ENCODE results near the gene LYSMD4. TPM values are rescaled to one million over a fixed set of nuclear protein-coding genes. Genes with fewer than 3 reads are reported as not detected.
A peak's percentile ranks its signal among the peaks of the same experiment; 100 is the strongest.

Gene LYSMD4
- total and polyA plus RNA-seq, 2 of the 13 experiments (the other 11 are each of a cell fraction or from before 2014, with no cell fraction given) = 7.4 to 8.5 TPM

- TF ChIP-seq ZFX (CRISPR knock-in tag; IDR thresholded peaks at IDR 0.05; ENCODE audit: low read depth) = no peak
- no peak for TF ChIP-seq PCBP2 (optimal IDR thresholded peaks at IDR 0.05; ENCODE audit: low read depth, low read length, poor library complexity, severe bottlenecking)
- TF ChIP-seq TCF12 (IDR thresholded peaks at IDR 0.05) = no peak
- no peak for TF ChIP-seq TCF12 (CRISPR knock-in tag; IDR thresholded peaks at IDR 0.05)
Measured at GRCh38 chr15:99777144-99777543, 43.9 kb upstream of the LYSMD4 start (continued).

GRCh38 chr15:99764522-99764921 is 31.3 kb upstream of the LYSMD4 start:
- FAIRE-seq (no peak), ATAC-seq (no peak), DNase-seq (ENCODE audit: low spot score) (peak; percentile 30)
- no TSS peak for BruUV-seq (replicated peaks)
- Histone ChIP-seq H3K27me3 (ENCODE audit: control insufficient read depth in 1 of 2, insufficient read depth in 2 of 2, low read length in 2 of 2) (no peaks in the 10 kb centered on the region), H3K27ac (ENCODE audit: extremely low read length, insufficient read depth, low read length) (no peak overlapping the region), H3K4me1 (ENCODE audit: insufficient read depth, low read length) (peaks cover 26% of the 10 kb centered on the region), H2AFZ (ENCODE audit: low read length) (no peak overlapping the region), H3K4me2 (ENCODE audit: low read depth, low read length) (no peak overlapping the region), H3K36me3 (replicated peaks in 1 of 2; ENCODE audit: control insufficient read depth in 1 of 2, insufficient read depth in 2 of 2, low read length in 2 of 2) (no peaks in the 10 kb centered on the region), H3K9me3 (ENCODE audit: low read length) (no peaks in the 10 kb centered on the region), H3K4me3 (replicated peaks in 1 of 3; ENCODE audit: insufficient read depth in 1 of 3, low read depth in 2 of 3, low read length in 3 of 3) (no peak overlapping the region), H3K9ac (ENCODE audit: insufficient read depth, low read depth, low read length) (no peak overlapping the region), H4K20me1 (ENCODE audit: insufficient read depth, low read length) (no peaks in the 10 kb centered on the region), H3K79me2 (ENCODE audit: insufficient read depth, low read length) (no peaks in the 10 kb centered on the region)
- 54% methylated on average over 3 of the region's 3 CpGs for WGBS (ENCODE audit: low lambda C conversion rate)
- POLR2A ChIA-PET = no interaction called here
- TF ChIP-seq SMAD1 (CRISPR knock-in tag; IDR thresholded peaks at IDR 0.05; ENCODE audit: borderline replicate concordance, low read depth) (no peak), TFDP1 (CRISPR knock-in tag; IDR thresholded peaks at IDR 0.05; ENCODE audit: borderline replicate concordance) (no peak), SOX13 (IDR thresholded peaks at IDR 0.05) (no peak; the same call in 1 of the 2 replicates), SOX13 (CRISPR knock-in tag; conservative IDR thresholded peaks at IDR 0.05 in 1 of 2, IDR thresholded peaks at IDR 0.05 in 1 of 2) (peak in 1 of 2 experiments; percentile 85; a peak in 2 of 4 replicates), CSRNP2 (CRISPR knock-in tag; conservative IDR thresholded peaks at IDR 0.05; ENCODE audit: low read depth) (no peak), ZNF713 (CRISPR knock-in tag; IDR thresholded peaks at IDR 0.05) (no peak), SOX5 (CRISPR knock-in tag; IDR thresholded peaks at IDR 0.05; ENCODE audit: borderline replicate concordance) (peak; percentile 70; the same call in 1 of the 2 replicates), ZFP62 (CRISPR knock-in tag; IDR thresholded peaks at IDR 0.05) (no peak), ZC3H4 (CRISPR knock-in tag; IDR thresholded peaks at IDR 0.05; ENCODE audit: borderline replicate concordance) (no peak)
- TF ChIP-seq, protein P1, sequence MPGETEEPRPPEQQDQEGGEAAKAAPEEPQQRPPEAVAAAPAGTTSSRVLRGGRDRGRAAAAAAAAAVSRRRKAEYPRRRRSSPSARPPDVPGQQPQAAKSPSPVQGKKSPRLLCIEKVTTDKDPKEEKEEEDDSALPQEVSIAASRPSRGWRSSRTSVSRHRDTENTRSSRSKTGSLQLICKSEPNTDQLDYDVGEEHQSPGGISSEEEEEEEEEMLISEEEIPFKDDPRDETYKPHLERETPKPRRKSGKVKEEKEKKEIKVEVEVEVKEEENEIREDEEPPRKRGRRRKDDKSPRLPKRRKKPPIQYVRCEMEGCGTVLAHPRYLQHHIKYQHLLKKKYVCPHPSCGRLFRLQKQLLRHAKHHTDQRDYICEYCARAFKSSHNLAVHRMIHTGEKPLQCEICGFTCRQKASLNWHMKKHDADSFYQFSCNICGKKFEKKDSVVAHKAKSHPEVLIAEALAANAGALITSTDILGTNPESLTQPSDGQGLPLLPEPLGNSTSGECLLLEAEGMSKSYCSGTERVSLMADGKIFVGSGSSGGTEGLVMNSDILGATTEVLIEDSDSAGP (CRISPR knock-in tag; IDR thresholded peaks at IDR 0.05; ENCODE audit: borderline replicate concordance) = no peak
- TF ChIP-seq, protein P2, sequence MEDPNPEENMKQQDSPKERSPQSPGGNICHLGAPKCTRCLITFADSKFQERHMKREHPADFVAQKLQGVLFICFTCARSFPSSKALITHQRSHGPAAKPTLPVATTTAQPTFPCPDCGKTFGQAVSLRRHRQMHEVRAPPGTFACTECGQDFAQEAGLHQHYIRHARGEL (CRISPR knock-in tag; IDR thresholded peaks at IDR 0.05) = no peak
- TF ChIP-seq, protein P3, sequence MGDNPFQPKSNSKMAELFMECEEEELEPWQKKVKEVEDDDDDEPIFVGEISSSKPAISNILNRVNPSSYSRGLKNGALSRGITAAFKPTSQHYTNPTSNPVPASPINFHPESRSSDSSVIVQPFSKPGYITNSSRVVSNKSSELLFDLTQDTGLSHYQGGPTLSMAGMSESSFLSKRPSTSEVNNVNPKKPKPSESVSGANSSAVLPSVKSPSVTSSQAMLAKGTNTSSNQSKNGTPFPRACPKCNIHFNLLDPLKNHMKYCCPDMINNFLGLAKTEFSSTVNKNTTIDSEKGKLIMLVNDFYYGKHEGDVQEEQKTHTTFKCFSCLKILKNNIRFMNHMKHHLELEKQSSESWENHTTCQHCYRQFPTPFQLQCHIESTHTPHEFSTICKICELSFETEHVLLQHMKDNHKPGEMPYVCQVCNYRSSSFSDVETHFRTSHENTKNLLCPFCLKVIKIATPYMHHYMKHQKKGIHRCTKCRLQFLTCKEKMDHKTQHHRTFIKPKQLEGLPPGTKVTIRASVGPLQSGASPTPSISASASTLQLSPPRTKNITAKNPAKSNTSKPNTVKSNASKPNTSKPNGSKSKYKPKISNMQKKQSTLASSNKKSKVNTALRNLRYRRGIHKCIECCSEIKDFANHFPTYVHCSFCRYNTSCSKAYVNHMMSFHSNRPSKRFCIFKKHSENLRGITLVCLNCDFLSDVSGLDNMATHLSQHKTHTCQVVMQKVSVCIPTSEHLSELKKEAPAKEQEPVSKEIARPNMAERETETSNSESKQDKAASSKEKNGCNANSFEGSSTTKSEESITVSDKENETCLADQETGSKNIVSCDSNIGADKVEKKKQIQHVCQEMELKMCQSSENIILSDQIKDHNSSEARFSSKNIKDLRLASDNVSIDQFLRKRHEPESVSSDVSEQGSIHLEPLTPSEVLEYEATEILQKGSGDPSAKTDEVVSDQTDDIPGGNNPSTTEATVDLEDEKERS (CRISPR knock-in tag; IDR thresholded peaks at IDR 0.05) = no peak
- CTCF ChIA-PET (ENCODE audit: low intra/inter-chr PET ratio, low total read pairs) = no interaction called here
- intact Hi-C loops (cut with micrococcal nuclease; ENCODE audit: unreplicated experiment) = no loop called here
- in situ Hi-C loops (cut with HindIII; ENCODE audit: extremely low pct_ligation_motif_present, low pct_unique_long_range_greater_than_20kb) = no loop called here

All from HepG2 (cell line).